ENCODE results near the gene STARD6.

GRCh38 chr18:54358495-54359040 lies 910 bp upstream of the STARD6 start:
- TF ChIP-seq CTCF (IDR thresholded peaks at IDR 0.05) = no peak
- no peak for TF ChIP-seq EP300 (IDR thresholded peaks at IDR 0.05)
- TF ChIP-seq POLR2A (IDR thresholded peaks at IDR 0.05) = no peak
